HG02642 (cell line): ENCODE data around the gene ABHD6.
"Not testable (repeated sequence)": the region's sequence is repeated elsewhere in the genome, so short reads cannot be mapped to it uniquely, and the experiment has no call there.

ENCODE experiments used
- ATAC-seq: cut with Tn5 transposase; IDR thresholded peaks from one replicate; pipeline ENCODE4 v1.9.1; 2021; ENCODE audit warnings: mild to moderate bottlenecking; ENCODE audit not compliant: unreplicated experiment, poor library complexity

ABHD6 gene

GRCh38 chr3:58336135-58336882, 98.7 kb downstream of the ABHD6 start:
- no peak for ATAC-seq

- ATAC-seq: no peak
Observed at GRCh38 chr3:58337190-58337589, 99.6 kb downstream of the ABHD6 start.

- not testable (repeated sequence) for ATAC-seq
Observed at GRCh38 chr3:58339146-58339545, 101.6 kb downstream of the ABHD6 start.

DNA sequence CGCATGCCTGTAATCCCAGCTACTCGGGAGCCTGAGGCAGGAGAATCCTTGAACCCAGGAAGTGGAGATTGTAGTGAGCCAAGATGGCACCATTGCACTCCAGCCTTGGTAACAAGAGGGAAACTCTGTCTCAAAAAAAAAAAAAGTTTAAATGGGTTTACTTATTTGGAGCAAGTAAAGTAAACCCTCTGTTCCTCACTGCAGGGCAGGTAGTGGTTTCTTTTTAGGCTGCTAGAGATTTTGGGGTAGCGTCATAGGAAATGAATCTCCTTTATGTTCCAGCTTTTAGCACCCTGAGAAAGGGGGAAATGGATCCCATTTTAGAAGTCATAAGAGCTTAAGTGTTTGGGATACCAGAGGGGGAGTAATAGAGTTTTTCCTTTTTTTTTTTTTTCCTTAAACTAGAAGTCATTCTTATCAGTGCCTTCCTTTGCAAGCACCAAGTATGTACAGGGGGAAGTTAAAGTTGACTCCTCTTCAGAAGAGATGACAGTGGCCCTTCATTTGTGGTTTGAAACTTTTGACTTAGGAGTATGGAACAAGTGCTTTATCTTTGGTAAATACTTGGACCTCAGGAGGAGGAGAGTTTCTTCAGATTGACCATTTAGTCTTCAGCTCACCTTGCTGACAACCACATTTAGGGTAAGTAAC, 103.1 kb downstream of the ABHD6 start:
- no peak for ATAC-seq

- ATAC-seq: no peak
Observed at GRCh38 chr3:58341376-58341775, 103.8 kb downstream of the ABHD6 start.

DNA sequence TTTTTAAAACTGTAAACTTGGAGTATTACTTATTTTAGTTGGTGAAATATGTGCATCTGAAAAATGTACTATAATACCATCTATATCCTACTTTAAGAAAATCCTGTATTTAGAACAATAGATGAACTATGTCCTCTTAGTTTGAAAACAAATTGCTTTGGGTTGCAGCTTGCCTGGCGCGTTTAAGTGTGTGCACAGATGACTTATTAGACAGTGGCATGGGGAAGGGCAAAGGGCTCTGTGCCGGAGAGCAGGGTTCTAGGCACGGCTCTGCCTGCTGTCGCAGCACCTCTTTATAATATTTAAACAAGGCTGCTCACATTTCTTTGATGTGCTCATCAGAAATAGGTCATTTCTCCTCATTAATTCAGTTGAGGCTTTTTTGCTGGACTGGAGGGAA, 105.1 kb downstream of the ABHD6 start:
- ATAC-seq: no peak
